Right lobe of liver (tissue), 6 donors: Measurements from ENCODE around the gene RNF20. TPM values are rescaled to one million over a fixed set of nuclear protein-coding genes. Genes with fewer than 3 reads are reported as not detected.
"Not testable (repeated sequence)": the region's sequence is repeated elsewhere in the genome, so short reads cannot be mapped to it uniquely, and the experiment has no call there.

Experiments
- ATAC-seq, 4 donors: fragments of 200-7000 bp; cut with Tn5 transposase; one replicate each; pipeline ENCODE4 v1.9.1; 2020; ENCODE audit warnings: mild to moderate bottlenecking in 4 of 4, moderate library complexity in 4 of 4
- DNase-seq, 3 donors: peaks; one replicate each; pipeline ENCODE4 v3.0.0-alpha.2; 2020
- H3K27ac ChIP-seq, 3 donors: fragments of 200-600 bp; one replicate each; pipeline ENCODE4 v1.8.0; 2022
- H3K27me3 ChIP-seq, 2 donors: fragments of 200-600 bp; one replicate each; pipeline ENCODE4 v1.8.0; 2022
- H3K36me3 ChIP-seq, 4 donors: fragments of 200-600 bp; sonication (generic) in 1 of 4; one replicate each; pipeline versions ENCODE4 v1.5.1 to v1.8.0; 2017 to 2022; ENCODE audit warnings: control low read depth in 1 of 4
- H3K4me1 ChIP-seq, 4 donors: fragments of 200-600 bp; sonication (generic) in 1 of 4; one replicate each; pipeline versions ENCODE4 v1.5.1 to v1.8.0; 2017 to 2022; ENCODE audit warnings: control low read depth in 1 of 4
- H3K4me3 ChIP-seq, 3 donors: fragments of 200-600 bp; one replicate each; pipeline ENCODE4 v1.8.0; 2022
- H3K9me3 ChIP-seq, 4 donors: fragments of 200-600 bp; sonication (generic) in 1 of 4; one replicate each; pipeline versions ENCODE4 v1.5.1 to v1.8.0; 2017 to 2022; ENCODE audit warnings: control low read depth in 1 of 4
- POLR2A ChIP-seq: fragments of 450-650 bp; IDR thresholded peaks from one replicate; pipeline ENCODE4 v1.6.1; 2017; ENCODE audit warnings: antibody characterized with exemption, mild to moderate bottlenecking
- WGBS: methylation state at CpG from one replicate; pipeline ENCODE4 v1.1.6; 2018; ENCODE audit warnings: low coverage, low lambda C conversion rate; ENCODE audit not compliant: insufficient coverage; ENCODE audit errors: missing lambda C conversion rate; 5-methylcytosine and 5-hydroxymethylcytosine counted together
- intact Hi-C, 2 donors: fragments of 100-400 bp; cut with DNase I; formaldehyde crosslinking; loops; one replicate each; pipeline versions ENCODE4 v1.11.2 to v1.14.1; 2022
- total RNA-seq, 6 experiments: library from RNA; depleted of rRNA in 2 of 6; stranded (reverse); fragments of >200 nt in 2 of 6; fragmentation: NEBNext Ultra II Directional in 3 of 6; extraction: Animal tissue kit (Norgen Biotek cat#: 25700) in 3 of 6; gene quantifications; one replicate each; pipeline versions ENCODE4 v1.1.0 to v1.2.4, GENCODE V29; 2016 to 2023
- TF ChIP-seq, protein P1 (sequence below), 4 donors: fragments of 200-600 bp in 3 of 4; fragments of 450-650 bp in 1 of 4; IDR thresholded peaks; one replicate each; pipeline versions ENCODE4 v1.5.1 to v1.8.0; 2016 to 2022; ENCODE audit warnings: antibody characterized with exemption in 4 of 4, mild to moderate bottlenecking in 2 of 4
- donor health status: DM: no; HTN: yes; CAD: no.
- donor health status: DM: no; HTN: no; CAD: no.
- donor health status: DM: no; HTN: no; CAD: no.
- donor health status: DM: no; HTN: yes; CAD: no.
- donor health status: DM: no; HTN: yes; CAD: no.

The RNF20 gene
- total RNA-seq, 6 experiments from 2014 or later = 8.7 to 19.8 (median 16.1) TPM

DNA sequence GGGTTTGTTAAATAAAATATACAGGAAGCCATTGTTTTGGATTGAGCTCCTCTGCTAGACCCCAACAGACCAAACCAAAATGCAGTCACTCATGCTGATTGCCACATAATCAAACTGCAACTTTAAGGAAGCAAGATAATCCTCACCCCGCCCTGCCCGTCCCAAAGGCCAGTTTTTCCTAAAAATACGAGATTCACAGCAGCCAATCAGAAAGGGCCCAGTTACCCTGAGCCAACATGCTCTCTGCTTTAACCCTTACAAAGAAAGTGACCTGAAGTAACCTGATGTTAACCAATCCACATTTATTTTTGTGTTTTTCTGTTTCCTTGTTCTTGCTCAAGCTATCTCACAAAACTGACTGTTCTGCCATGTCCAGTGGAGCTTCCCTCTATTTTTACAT is 21.5 kb upstream of the RNF20 start:
- intact Hi-C loops = no loop called here
- Histone ChIP-seq H3K4me1 (no peaks in the 10 kb centered on the region), H3K27ac (no peak overlapping the region), H3K4me3 (no peak overlapping the region), H3K9me3 (no peaks in the 10 kb centered on the region), H3K36me3 (no peaks in the 10 kb centered on the region), H3K27me3 (no peaks in the 10 kb centered on the region)
- 59% methylated on average over 2 of the region's 3 CpGs for WGBS
- TF ChIP-seq, protein P1, sequence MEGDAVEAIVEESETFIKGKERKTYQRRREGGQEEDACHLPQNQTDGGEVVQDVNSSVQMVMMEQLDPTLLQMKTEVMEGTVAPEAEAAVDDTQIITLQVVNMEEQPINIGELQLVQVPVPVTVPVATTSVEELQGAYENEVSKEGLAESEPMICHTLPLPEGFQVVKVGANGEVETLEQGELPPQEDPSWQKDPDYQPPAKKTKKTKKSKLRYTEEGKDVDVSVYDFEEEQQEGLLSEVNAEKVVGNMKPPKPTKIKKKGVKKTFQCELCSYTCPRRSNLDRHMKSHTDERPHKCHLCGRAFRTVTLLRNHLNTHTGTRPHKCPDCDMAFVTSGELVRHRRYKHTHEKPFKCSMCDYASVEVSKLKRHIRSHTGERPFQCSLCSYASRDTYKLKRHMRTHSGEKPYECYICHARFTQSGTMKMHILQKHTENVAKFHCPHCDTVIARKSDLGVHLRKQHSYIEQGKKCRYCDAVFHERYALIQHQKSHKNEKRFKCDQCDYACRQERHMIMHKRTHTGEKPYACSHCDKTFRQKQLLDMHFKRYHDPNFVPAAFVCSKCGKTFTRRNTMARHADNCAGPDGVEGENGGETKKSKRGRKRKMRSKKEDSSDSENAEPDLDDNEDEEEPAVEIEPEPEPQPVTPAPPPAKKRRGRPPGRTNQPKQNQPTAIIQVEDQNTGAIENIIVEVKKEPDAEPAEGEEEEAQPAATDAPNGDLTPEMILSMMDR (IDR thresholded peaks at IDR 0.05) = no peak
- TF ChIP-seq POLR2A = no peak
- DNase-seq (no peak), ATAC-seq (no peak)

DNA sequence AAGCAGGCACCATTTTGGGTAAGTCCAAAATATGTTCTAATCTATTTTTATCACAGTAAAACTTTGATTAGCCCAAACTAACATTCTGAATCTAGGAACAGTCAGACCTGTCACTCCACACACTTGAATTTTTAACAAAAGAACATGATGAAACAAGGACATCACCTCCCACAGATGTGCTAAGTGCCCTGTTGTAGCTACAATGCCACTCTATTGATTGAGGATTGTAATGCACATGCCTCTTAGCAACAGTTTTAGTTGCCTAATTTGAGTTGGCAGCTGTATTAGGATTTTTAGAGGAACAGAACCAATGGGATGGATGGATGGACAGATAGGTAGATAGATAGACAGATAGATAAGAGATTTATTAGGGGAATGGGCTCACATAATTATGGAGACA is 20.3 kb upstream of the RNF20 start:
- Histone ChIP-seq H3K27me3 (no peaks in the 10 kb centered on the region), H3K27ac (no peak overlapping the region), H3K4me1 (no peaks in the 10 kb centered on the region), H3K36me3 (no peaks in the 10 kb centered on the region), H3K4me3 (no peak overlapping the region), H3K9me3 (no peaks in the 10 kb centered on the region)
- TF ChIP-seq POLR2A = no peak
- TF ChIP-seq, protein P1 (IDR thresholded peaks at IDR 0.05) = no peak
- ATAC-seq (no peak), DNase-seq (no peak)
- intact Hi-C loops = no loop called here

DNA sequence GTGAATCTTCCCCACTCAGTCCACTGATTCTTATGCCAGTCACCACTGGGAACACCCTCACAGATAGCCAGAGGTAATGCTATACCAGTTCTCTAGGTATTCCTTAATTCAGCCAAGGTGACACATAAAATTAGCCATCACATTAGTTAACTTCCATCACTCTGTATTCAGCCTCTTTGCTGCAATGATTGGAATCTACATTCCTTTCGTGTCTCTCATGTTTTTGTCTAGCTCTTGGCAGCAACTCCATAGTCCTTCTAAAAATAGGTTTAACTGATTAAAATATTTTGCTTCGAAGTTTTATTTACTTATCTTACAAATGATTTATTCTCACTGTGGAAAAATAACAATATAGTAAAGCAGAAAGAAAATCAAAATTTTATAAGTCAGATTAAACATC is 19.6 kb upstream of the RNF20 start:
- ATAC-seq (no peak), DNase-seq (no peak)
- no peaks in the 10 kb centered on the region for H3K36me3 ChIP-seq
- H3K27me3 ChIP-seq = no peaks in the 10 kb centered on the region
- intact Hi-C loops = no loop called here
- H3K9me3 ChIP-seq = no peaks in the 10 kb centered on the region
- no peak overlapping the region for H3K27ac ChIP-seq
- WGBS = 26% methylated on average over 2 of the region's 2 CpGs
- no peaks in the 10 kb centered on the region for H3K4me1 ChIP-seq
- TF ChIP-seq, protein P1 (IDR thresholded peaks at IDR 0.05) = no peak
- no peak for TF ChIP-seq POLR2A
- H3K4me3 ChIP-seq = no peak overlapping the region

DNA sequence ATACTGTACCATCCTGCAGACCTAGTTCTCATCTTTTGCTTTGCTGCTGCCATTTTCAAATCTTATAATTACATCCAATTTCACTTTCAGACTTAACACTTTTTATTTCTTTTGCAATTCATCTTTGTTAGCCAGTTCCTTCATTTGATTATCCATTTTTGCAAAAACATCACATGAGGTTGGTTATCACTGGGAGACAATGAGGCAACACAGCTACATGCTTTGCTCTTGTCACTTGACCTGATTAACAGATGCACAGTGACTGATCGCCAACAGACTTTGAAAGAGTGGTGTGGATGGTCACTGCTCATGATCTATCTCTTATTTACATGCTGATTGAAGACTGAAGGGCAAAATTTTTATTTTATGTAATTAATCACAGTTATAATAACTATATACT is 17.0 kb upstream of the RNF20 start:
- 67% methylated on average over 1 of the region's 1 CpG for WGBS
- no peak overlapping the region for H3K4me3 ChIP-seq
- no peak for TF ChIP-seq POLR2A
- TF ChIP-seq, protein P1 (IDR thresholded peaks at IDR 0.05) = no peak
- ATAC-seq (no peak), DNase-seq (no peak)
- H3K4me1 ChIP-seq = no peaks in the 10 kb centered on the region
- H3K9me3 ChIP-seq = no peaks in the 10 kb centered on the region
- no peak overlapping the region for H3K27ac ChIP-seq
- H3K27me3 ChIP-seq = no peaks in the 10 kb centered on the region
- H3K36me3 ChIP-seq = no peaks in the 10 kb centered on the region
- intact Hi-C loops = no loop called here

DNA sequence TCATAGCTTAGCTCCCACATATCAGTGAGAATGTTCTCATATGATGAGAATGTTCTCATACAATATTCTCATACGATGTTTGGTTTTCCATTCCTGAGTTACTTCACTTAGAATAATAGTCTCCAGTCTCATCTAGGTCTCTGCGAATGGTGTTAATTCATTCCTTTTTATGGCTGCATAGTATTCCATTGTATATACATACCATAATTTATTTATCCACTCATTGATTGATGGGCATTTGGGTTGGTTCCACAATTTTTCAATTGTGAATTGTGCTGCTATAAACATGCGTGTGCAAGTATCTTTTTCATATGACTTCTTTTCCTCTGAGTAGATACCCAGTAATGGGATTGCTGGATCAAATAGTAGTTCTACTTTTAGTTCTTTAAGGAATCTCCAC is 15.2 kb upstream of the RNF20 start:
- H3K27ac ChIP-seq, H3K9me3 ChIP-seq, intact Hi-C loops, H3K4me1 ChIP-seq, H3K36me3 ChIP-seq, H3K27me3 ChIP-seq, ATAC-seq, DNase-seq, H3K4me3 ChIP-seq: not testable (repeated sequence)
- 94% methylated on average over 3 of the region's 3 CpGs for WGBS
